Vagina (tissue), 2 donors: ENCODE measurements around the gene C11orf97.

Experiments used
- CTCF ChIP-seq, 3 experiments: fragments of 450-650 bp in 2 of 3; fragments of 200-600 bp in 1 of 3; sonication (generic) in 1 of 3; IDR thresholded peaks; one replicate each; pipeline ENCODE4 v1.5.1; 2017 to 2019; ENCODE audit warnings: antibody characterized with exemption in 3 of 3, mild to moderate bottlenecking in 2 of 3, moderate library complexity in 2 of 3
- POLR2AphosphoS5 ChIP-seq, 2 donors: sonication (generic); formaldehyde crosslinking; IDR thresholded peaks; one replicate each; pipeline ENCODE4 v1.9.0; 2017; ENCODE audit warnings: antibody characterized with exemption in 2 of 2, mild to moderate bottlenecking in 2 of 2, low read depth in 1 of 2; ENCODE audit not compliant: insufficient read depth in 1 of 2

- TF ChIP-seq CTCF (IDR thresholded peaks at IDR 0.05) (no peak), POLR2AphosphoS5 (IDR thresholded peaks at IDR 0.05; ENCODE audit: insufficient read depth in 1 of 2, low read depth in 1 of 2) (no peak)
Measured at GRCh38 chr11:94546162-94546470, 33.9 kb downstream of the C11orf97 start.
